ENCODE results near the gene FBXO42.
"Not testable (repeated sequence)": the region's sequence is repeated elsewhere in the genome, so short reads cannot be mapped to it uniquely, and the experiment has no call there.

The FBXO42 gene

GRCh38 chr1:16250524-16251251 is 101.6 kb downstream of the FBXO42 start:
- Mint-ChIP-seq H3K4me3 (no peak overlapping the region), H3K27me3 (ENCODE audit: low read depth) (no peaks in the 10 kb centered on the region), H3K4me1 (ENCODE audit: low read depth) (peaks cover 13% of the 10 kb centered on the region), H3K27ac (no peak overlapping the region), H3K36me3 (ENCODE audit: low read depth) (peaks cover 31% of the 10 kb centered on the region), H3K9me3 (no peaks in the 10 kb centered on the region)

DNA sequence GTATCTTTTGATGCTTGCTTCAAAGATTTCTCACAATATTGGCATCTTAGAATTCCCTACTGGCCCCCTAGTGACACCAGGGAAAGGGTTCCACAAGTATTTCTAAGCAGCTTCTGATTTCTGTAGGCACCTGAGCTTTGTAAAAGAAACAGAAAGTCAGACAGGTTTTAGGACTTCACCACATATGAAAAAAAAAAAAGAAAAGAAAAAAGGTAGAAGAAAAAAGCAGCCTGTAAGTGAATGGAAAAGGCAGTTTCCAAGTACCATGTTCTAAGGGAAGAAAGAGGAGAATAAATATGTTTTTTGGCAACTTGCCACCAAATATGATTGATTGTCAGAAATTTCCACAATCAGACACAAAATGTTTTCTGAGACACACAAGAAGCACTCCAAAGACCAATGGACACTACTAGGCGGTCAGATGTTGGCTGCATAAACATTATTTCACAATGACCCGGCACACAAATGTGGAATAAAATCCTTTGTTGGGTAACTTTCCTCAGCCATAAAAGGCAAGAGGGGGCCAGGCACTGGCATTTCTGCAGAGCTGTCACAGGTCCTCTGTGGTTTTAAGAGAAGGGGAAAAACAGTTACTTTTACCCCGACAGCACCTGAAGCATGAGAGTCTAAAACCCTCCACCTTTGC is 102.6 kb downstream of the FBXO42 start:
- Mint-ChIP-seq H3K36me3 (ENCODE audit: low read depth) (peaks cover 25% of the 10 kb centered on the region), H3K4me3 (no peak overlapping the region)

GRCh38 chr1:16248603-16249516 is 103.4 kb downstream of the FBXO42 start:
- Mint-ChIP-seq H3K4me3 (no peak overlapping the region), H3K4me1 (ENCODE audit: low read depth) (peaks cover 13% of the 10 kb centered on the region), H3K9me3 (no peaks in the 10 kb centered on the region), H3K27ac (peak overlapping the region; percentile 15), H3K36me3 (ENCODE audit: low read depth) (peaks cover 25% of the 10 kb centered on the region), H3K27me3 (ENCODE audit: low read depth) (no peaks in the 10 kb centered on the region)

More for the DNA sequence above, 102.6 kb downstream of the FBXO42 start:
- H3K4me1 Mint-ChIP-seq (ENCODE audit: low read depth): peaks cover 13% of the 10 kb centered on the region
- H3K27me3 Mint-ChIP-seq (ENCODE audit: low read depth): no peaks in the 10 kb centered on the region
- no peak overlapping the region for H3K27ac Mint-ChIP-seq
- H3K9me3 Mint-ChIP-seq: no peaks in the 10 kb centered on the region

GRCh38 chr1:16248007-16248436 is 104.3 kb downstream of the FBXO42 start:
- H3K4me3 Mint-ChIP-seq: no peak overlapping the region
- H3K27ac Mint-ChIP-seq: no peak overlapping the region
- no peaks in the 10 kb centered on the region for H3K27me3 Mint-ChIP-seq (ENCODE audit: low read depth)
- peaks cover 25% of the 10 kb centered on the region for H3K36me3 Mint-ChIP-seq (ENCODE audit: low read depth)
- H3K4me1 Mint-ChIP-seq (ENCODE audit: low read depth): peaks cover 13% of the 10 kb centered on the region
- no peaks in the 10 kb centered on the region for H3K9me3 Mint-ChIP-seq

DNA sequence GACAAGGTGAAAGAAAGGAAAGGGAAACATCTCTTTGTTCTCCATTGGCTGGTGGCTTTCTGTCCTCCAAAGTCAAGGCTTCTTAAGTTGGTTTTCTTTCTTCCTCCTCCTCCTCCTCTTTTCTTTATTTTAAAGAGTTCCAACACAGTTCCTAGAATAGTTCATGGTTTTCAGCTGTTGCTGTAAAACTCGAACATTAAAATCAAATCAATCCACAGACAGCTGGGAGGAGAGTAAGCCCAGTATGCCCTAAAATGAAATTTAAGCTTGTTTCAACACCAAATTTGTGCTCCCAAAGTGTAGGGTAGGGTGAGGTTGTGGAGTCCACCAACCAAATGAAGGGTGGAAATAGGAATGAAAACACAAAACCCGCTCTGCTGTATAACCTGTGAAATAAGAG is 104.8 kb downstream of the FBXO42 start:
- H3K4me1 Mint-ChIP-seq (ENCODE audit: low read depth): peaks cover 13% of the 10 kb centered on the region
- H3K4me3 Mint-ChIP-seq: no peak overlapping the region
- H3K9me3 Mint-ChIP-seq: no peaks in the 10 kb centered on the region
- peaks cover 21% of the 10 kb centered on the region for H3K36me3 Mint-ChIP-seq (ENCODE audit: low read depth)
- H3K27ac Mint-ChIP-seq: no peak overlapping the region
- no peaks in the 10 kb centered on the region for H3K27me3 Mint-ChIP-seq (ENCODE audit: low read depth)

DNA sequence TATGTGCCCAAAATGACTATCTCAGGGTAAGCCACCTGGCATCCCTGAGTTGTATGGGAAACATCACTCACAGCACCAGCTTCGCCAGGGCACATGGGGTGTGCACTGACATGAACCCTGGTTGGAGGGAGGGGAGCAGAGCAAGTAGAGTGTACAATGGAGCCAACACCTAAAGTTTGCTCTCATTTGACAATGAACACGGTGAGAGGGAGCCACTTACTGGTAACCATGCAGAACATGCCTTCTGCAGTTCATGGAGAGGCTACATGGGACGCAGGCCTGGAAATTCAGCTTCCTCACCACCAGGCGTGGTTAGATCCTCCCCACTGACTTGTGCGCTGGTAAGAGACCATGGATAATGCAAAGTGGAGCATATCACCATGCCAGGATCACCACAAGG is 105.3 kb downstream of the FBXO42 start:
- Mint-ChIP-seq H3K27ac (no peak overlapping the region), H3K9me3 (no peaks in the 10 kb centered on the region), H3K4me1 (ENCODE audit: low read depth) (peaks cover 13% of the 10 kb centered on the region), H3K27me3 (ENCODE audit: low read depth) (no peaks in the 10 kb centered on the region), H3K4me3 (no peak overlapping the region), H3K36me3 (ENCODE audit: low read depth) (peaks cover 18% of the 10 kb centered on the region)

DNA sequence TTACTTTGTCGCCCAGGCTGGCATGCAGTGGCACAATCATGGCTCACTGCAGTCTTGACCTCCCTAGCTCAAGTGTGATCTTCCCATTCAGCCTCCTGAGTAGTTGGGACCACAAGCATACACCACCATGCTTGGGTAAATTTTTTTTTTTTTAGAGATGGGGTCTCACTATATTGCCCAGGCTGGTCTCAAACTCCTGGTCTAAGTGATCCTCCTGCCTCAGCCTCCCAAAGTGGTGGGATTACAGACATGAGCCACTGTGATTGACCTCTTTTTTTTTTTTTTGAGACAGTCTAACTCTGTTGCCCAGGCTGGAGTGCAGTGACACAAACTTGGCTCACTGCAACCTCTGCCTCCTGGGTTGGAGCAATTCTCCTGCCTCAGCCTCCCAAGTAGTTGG is 106.0 kb downstream of the FBXO42 start:
- H3K4me1 Mint-ChIP-seq (ENCODE audit: low read depth): peaks cover 13% of the 10 kb centered on the region
- H3K9me3 Mint-ChIP-seq; H3K4me3 Mint-ChIP-seq; H3K27ac Mint-ChIP-seq; H3K27me3 Mint-ChIP-seq (ENCODE audit: low read depth): not testable (repeated sequence)
- peaks cover 13% of the 10 kb centered on the region for H3K36me3 Mint-ChIP-seq (ENCODE audit: low read depth)

DNA sequence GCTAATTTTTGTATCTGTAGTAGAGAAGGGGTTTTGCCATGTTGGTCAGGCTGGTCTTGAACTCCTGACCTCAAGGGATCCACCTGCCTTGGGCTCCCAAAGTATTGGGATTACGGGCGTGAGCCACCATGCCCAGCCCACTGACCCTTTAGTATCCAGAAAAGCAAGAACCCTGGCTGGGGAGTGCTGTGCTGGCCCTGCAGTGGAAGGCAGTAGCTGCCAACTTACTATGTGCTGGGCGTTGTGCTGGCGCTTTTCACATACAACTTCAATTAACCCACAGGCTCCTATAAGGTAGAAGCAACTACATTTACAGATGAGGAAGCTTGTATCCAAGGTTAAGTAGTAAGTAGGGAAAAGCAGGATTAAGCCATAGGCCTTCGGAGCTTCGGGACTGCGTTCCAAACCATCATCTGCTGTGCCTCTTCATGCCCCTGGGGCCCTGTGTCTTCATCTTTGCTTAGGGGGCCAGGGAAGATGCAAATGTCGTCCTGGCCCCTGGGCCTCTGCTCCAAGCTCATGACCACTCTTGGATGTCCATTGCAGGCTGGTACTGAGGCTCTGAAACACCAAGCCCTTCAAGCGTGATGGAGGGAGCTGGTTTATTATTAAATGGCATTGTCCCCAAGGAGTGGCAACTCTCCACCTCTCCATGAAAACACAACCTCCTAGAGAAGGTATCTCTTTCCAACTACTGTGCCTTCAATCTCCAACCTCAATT is 106.6 kb downstream of the FBXO42 start:
- no peak overlapping the region for H3K27ac Mint-ChIP-seq
- H3K4me1 Mint-ChIP-seq (ENCODE audit: low read depth): peaks cover 13% of the 10 kb centered on the region
- H3K36me3 Mint-ChIP-seq (ENCODE audit: low read depth): peaks cover 10% of the 10 kb centered on the region
- H3K4me3 Mint-ChIP-seq: no peak overlapping the region
- H3K9me3 Mint-ChIP-seq: no peaks in the 10 kb centered on the region
- H3K27me3 Mint-ChIP-seq (ENCODE audit: low read depth): no peaks in the 10 kb centered on the region

GRCh38 chr1:16244650-16245285 is 107.5 kb downstream of the FBXO42 start:
- Mint-ChIP-seq H3K27me3 (ENCODE audit: low read depth) (no peaks in the 10 kb centered on the region), H3K4me1 (ENCODE audit: low read depth) (peaks cover 14% of the 10 kb centered on the region), H3K4me3 (no peak overlapping the region), H3K27ac (no peak overlapping the region), H3K9me3 (no peaks in the 10 kb centered on the region), H3K36me3 (ENCODE audit: low read depth) (peaks cover 9% of the 10 kb centered on the region)

GRCh38 chr1:16243936-16244649 is 108.2 kb downstream of the FBXO42 start:
- Mint-ChIP-seq H3K27ac (no peak overlapping the region), H3K4me3 (no peak overlapping the region), H3K4me1 (ENCODE audit: low read depth) (peaks cover 10% of the 10 kb centered on the region), H3K36me3 (ENCODE audit: low read depth) (peaks cover 6% of the 10 kb centered on the region), H3K27me3 (ENCODE audit: low read depth) (no peaks in the 10 kb centered on the region), H3K9me3 (no peaks in the 10 kb centered on the region)

DNA sequence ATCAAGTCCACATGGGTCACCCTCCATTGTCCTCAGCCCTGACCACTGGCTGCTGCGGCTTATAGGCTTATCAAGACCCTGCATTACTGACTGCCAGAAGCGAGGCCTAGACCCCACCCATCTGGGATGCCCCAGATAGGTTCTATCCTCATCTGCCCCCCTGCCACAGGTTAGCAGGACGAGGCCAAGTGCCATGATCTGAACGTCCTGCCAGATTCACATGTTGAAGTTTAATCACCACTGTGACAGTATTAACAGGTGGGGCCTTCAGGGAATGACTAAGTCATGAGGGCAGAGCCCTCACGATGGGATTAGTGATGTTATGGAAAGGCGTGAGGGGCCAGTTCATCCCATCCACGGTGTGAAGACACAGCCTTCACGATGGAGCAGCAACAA is 109.1 kb downstream of the FBXO42 start:
- Mint-ChIP-seq H3K27ac (no peak overlapping the region), H3K4me3 (no peak overlapping the region), H3K9me3 (no peaks in the 10 kb centered on the region)

GRCh38 chr1:16242556-16243214 is 109.6 kb downstream of the FBXO42 start:
- no peak overlapping the region for H3K4me3 Mint-ChIP-seq
- H3K27me3 Mint-ChIP-seq (ENCODE audit: low read depth): no peaks in the 10 kb centered on the region
- H3K36me3 Mint-ChIP-seq (ENCODE audit: low read depth): peaks cover 5% of the 10 kb centered on the region
- no peaks in the 10 kb centered on the region for H3K9me3 Mint-ChIP-seq
- H3K27ac Mint-ChIP-seq: no peak overlapping the region
- peaks cover 13% of the 10 kb centered on the region for H3K4me1 Mint-ChIP-seq (ENCODE audit: low read depth)

More for the DNA sequence above, 109.1 kb downstream of the FBXO42 start:
- H3K27me3 Mint-ChIP-seq (ENCODE audit: low read depth): no peaks in the 10 kb centered on the region
- peaks cover 6% of the 10 kb centered on the region for H3K36me3 Mint-ChIP-seq (ENCODE audit: low read depth)
- peaks cover 10% of the 10 kb centered on the region for H3K4me1 Mint-ChIP-seq (ENCODE audit: low read depth)

DNA sequence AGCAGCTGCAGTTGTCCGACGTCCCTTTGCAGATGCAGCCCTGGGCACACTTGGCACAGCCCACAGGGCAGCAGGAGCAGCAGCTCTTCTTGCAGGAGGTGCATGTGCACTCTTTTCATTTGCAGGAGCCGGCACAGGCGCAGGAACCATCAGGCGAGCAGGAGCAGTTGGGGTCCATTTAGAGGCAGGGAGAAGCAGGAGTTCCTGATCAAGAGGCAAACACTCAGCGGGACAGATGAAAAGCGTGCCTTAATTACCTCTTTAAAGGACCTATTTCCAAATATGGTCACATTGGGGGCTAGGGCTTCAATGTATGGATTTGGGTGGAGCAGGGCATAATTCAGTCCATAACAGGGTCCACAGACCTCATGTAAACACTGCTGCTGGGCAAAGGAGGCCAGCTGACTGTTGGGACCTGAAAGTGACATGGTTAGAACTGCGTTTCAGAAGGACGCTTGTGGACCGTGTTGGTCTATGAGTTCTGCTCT is 111.0 kb downstream of the FBXO42 start:
- Mint-ChIP-seq H3K27me3 (ENCODE audit: low read depth) (no peaks in the 10 kb centered on the region), H3K27ac (no peak overlapping the region), H3K36me3 (ENCODE audit: low read depth) (no peaks in the 10 kb centered on the region), H3K9me3 (no peaks in the 10 kb centered on the region), H3K4me3 (no peak overlapping the region), H3K4me1 (ENCODE audit: low read depth) (peaks cover 22% of the 10 kb centered on the region)

Measured in T-helper 1 cell treated with Interleukin-12 subunit alpha and Interleukin-12 subunit beta and Interleukin-4 antibody, amounts not matched to agents 30 μg/mL and 1 μg/mL, for 36 hours (primary cell).